Measurements from ENCODE around the gene CFAP100. TPM values are rescaled to one million over a fixed set of nuclear protein-coding genes. Genes with fewer than 3 reads are reported as not detected.

CFAP100 gene
- total and polyA plus RNA-seq, 3 donors from 2014 or later = 21.4 to 74.2 (median 56.2) TPM

DNA sequence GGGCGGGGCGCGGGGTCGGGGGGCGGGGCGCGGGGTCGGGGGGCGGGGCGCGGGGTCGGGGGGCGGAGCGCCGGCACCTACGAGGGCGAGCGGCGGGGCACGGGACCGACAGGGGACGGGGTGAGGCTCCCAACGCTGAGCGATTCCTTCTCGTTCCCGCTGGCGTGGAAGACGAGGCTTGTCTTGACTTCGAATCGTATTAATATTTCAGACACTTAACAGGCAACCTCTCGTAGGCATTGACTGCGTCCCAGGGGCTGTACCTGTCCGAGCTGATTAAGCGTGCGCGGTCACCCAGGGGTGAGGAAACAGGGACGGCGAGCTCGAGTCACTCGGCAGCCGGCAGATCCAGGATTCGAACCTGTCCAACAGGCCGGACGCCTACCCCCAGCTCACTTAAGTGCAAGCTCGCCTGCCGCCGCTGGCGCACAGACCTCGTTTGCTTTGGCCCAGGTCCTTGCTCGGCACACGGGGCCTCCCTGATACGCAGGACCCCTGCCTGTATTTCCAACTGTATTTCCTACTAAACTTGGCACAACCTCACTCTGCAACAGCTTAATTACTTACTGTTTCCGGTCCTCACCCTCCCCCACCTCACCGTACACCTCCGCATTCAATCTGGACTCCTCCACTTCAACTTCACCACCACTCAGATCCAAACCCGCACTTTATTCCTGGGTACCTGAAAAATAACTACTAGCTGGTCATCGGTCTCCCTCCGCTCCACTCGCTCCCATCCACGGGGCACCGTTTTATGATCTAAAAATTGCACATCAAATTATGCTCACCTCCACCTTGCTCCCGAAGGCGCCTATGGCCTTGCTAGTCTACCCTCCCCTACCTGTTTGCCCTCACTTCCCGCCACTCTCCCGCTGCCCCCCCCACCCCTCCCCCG lies 81.7 kb downstream of the CFAP100 start:
- Histone ChIP-seq H3K27ac (peak overlapping the region; percentile 89 to 93), H3K27me3 (no peaks in the 10 kb centered on the region), H3K36me3 (ENCODE audit: low read depth, missing control alignments) (no peaks in the 10 kb centered on the region), H3K4me1 (peaks cover 27% of the 10 kb centered on the region), H3K9me3 (no peaks in the 10 kb centered on the region), H3K4me3 (peak overlapping the region; percentile 65 to 67)
- DNase-seq = no peak
- WGBS, 2 donors = 9 to 11% methylated on average over 38 to 48 of the region's 66 CpGs
- TF ChIP-seq, protein P1, sequence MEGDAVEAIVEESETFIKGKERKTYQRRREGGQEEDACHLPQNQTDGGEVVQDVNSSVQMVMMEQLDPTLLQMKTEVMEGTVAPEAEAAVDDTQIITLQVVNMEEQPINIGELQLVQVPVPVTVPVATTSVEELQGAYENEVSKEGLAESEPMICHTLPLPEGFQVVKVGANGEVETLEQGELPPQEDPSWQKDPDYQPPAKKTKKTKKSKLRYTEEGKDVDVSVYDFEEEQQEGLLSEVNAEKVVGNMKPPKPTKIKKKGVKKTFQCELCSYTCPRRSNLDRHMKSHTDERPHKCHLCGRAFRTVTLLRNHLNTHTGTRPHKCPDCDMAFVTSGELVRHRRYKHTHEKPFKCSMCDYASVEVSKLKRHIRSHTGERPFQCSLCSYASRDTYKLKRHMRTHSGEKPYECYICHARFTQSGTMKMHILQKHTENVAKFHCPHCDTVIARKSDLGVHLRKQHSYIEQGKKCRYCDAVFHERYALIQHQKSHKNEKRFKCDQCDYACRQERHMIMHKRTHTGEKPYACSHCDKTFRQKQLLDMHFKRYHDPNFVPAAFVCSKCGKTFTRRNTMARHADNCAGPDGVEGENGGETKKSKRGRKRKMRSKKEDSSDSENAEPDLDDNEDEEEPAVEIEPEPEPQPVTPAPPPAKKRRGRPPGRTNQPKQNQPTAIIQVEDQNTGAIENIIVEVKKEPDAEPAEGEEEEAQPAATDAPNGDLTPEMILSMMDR (IDR thresholded peaks at IDR 0.05) = no peak
- TF ChIP-seq POLR2A (IDR thresholded peaks at IDR 0.05) = peak; percentile 35
- intact Hi-C loops (cut with DNase I; ENCODE audit: low total_unique reads) = no loop called here

DNA sequence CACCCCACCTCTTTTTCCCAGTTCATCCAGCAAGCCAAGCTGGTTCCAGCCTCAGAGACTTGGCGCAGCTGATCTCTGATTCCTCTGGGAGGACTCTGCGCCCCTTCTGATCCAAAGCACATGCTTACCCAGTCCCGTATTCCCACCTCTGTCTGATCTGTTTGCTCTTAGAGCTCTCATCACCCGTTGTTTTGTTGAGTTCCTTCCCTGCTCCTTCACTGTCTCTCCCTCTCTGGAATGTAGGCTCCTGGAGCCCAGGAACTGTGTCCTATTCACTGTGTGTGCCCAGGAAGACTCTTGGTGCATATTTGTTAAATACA lies 82.3 kb downstream of the CFAP100 start:
- Histone ChIP-seq H3K9me3 (no peaks in the 10 kb centered on the region), H3K27me3 (no peaks in the 10 kb centered on the region), H3K27ac (peak overlapping the region; percentile 89 to 93), H3K36me3 (ENCODE audit: low read depth, missing control alignments) (no peaks in the 10 kb centered on the region), H3K4me1 (peaks cover 24% of the 10 kb centered on the region), H3K4me3 (no peak overlapping the region)
- TF ChIP-seq, protein P1 (IDR thresholded peaks at IDR 0.05) = no peak
- no peak for TF ChIP-seq POLR2A (IDR thresholded peaks at IDR 0.05)
- 13 to 40% methylated on average over 4 of the region's 4 CpGs for WGBS, 2 donors
- DNase-seq = no peak
- intact Hi-C loops (cut with DNase I; ENCODE audit: low total_unique reads) = no loop called here

DNA sequence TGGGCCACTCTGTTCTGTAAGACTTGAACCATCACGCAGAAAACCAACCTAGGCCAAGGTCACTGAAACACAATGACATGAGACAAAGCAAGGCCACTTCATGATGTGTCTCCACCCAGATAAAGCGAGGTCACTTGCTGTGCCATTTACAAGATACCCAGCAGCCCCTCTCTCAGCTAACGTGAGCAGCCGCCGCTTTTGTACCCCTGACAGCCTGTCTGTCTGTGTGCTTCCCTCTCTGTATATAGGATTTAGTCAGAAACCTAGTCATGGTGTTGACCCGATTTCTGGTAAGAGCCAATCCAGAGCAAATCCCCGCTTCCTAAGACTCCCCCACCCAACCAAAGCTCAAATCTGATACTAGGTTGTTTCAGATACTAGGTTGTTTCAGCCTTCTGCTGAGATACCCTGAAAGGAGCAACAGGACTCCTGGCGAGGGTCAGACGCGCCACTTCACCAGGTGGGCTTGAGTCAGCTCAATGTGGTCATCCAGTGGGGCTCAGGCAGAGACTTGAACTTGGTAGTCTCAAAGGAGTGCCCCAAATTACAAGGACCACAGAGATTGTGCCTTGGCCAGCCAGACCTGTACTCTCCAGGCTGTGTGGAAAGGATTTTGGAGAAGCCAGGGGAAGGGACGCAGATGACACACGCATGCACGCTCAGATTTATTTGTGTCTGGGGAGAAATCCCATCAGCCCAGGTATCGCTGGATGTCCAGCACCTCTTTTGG lies 84.0 kb downstream of the CFAP100 start:
- no peak for DNase-seq
- no peaks in the 10 kb centered on the region for H3K9me3 ChIP-seq

DNA sequence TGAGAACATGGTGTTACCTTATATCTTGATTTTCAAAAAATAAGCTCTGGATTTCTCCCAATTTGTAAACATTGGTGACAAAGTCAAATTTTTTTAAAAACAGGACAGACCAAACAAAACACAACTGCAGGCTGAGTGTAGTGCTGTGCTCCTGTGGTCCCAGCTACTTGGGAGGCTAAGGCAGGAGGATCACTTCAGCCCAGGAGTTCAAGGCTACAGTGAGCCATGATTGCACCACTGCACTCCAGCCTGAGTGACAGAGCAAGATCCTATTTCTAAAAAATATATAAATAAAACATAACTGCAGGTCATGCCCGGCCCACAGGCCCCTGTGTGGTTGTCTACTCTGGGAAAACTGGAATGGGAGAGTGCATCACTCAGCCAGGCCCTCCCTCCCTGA lies 84.9 kb downstream of the CFAP100 start:
- no peak overlapping the region for H3K4me3 ChIP-seq
- WGBS, 2 donors = 78 to 90% methylated on average over 1 of the region's 1 CpG
- intact Hi-C loops (cut with DNase I; ENCODE audit: low total_unique reads) = no loop called here
- peaks cover under 1% of the 10 kb centered on the region for H3K4me1 ChIP-seq
- no peak overlapping the region for H3K27ac ChIP-seq
- no peaks in the 10 kb centered on the region for H3K36me3 ChIP-seq (ENCODE audit: low read depth, missing control alignments)
- TF ChIP-seq, protein P1 (IDR thresholded peaks at IDR 0.05) = no peak
- TF ChIP-seq POLR2A (IDR thresholded peaks at IDR 0.05) = no peak
- no peak for DNase-seq
- H3K9me3 ChIP-seq = no peaks in the 10 kb centered on the region
- no peaks in the 10 kb centered on the region for H3K27me3 ChIP-seq

More for the DNA sequence above, 84.0 kb downstream of the CFAP100 start:
- TF ChIP-seq, protein P1 (IDR thresholded peaks at IDR 0.05) = no peak
- TF ChIP-seq POLR2A (IDR thresholded peaks at IDR 0.05) = no peak
- Histone ChIP-seq H3K27ac (no peak overlapping the region), H3K27me3 (no peaks in the 10 kb centered on the region), H3K4me3 (no peak overlapping the region), H3K36me3 (ENCODE audit: low read depth, missing control alignments) (no peaks in the 10 kb centered on the region), H3K4me1 (peaks cover 7% of the 10 kb centered on the region)
- 87 to 93% methylated on average over 14 of the region's 14 CpGs for whole genome bisulfite sequencing, 2 donors
- intact Hi-C loops (cut with DNase I; ENCODE audit: low total_unique reads) = no loop called here

Data from testis (tissue), 3 donors.